PFSK-1 (cell line): ENCODE data around the gene CD22.

Experiments used
- FOXP2 ChIP-seq: optimal IDR thresholded peaks from 2 replicates; pipeline ENCODE3; 2011; ENCODE audit warnings: borderline replicate concordance, control low read depth, inconsistent platforms; ENCODE audit not compliant: insufficient read depth; ENCODE audit errors: extremely low read length, extremely low read depth
- POLR2AphosphoS5 ChIP-seq: IDR thresholded peaks from 2 replicates; pipeline ENCODE4 v1.6.1; 2012; ENCODE audit warnings: low read depth, mild to moderate bottlenecking, control low read depth, low read length, moderate library complexity
- REST ChIP-seq, 2 experiments: IDR thresholded peaks; 2 replicates each; pipeline versions ENCODE4 v1.6.1 to v1.8.0; 2011 to 2012; ENCODE audit warnings: low read depth in 2 of 2, low read length in 2 of 2, control low read depth in 1 of 2, inconsistent platforms in 1 of 2, mild to moderate bottlenecking in 1 of 2, moderate library complexity in 1 of 2; ENCODE audit not compliant: insufficient read depth in 1 of 2
- SIN3A ChIP-seq: IDR thresholded peaks from 2 replicates; pipeline ENCODE4 v1.6.1; 2012; ENCODE audit warnings: mild to moderate bottlenecking, low read length, moderate library complexity, borderline replicate concordance; ENCODE audit not compliant: insufficient read depth
- TAF1 ChIP-seq: IDR thresholded peaks from 2 replicates; pipeline ENCODE4 v1.6.1; 2012; ENCODE audit warnings: low read length, control low read depth, borderline replicate concordance; ENCODE audit not compliant: insufficient read depth

Gene CD22

GRCh38 chr19:35293808-35294207 is 35.2 kb upstream of the CD22 start:
- no peak for TF ChIP-seq POLR2AphosphoS5
- no peak for TF ChIP-seq TAF1

DNA sequence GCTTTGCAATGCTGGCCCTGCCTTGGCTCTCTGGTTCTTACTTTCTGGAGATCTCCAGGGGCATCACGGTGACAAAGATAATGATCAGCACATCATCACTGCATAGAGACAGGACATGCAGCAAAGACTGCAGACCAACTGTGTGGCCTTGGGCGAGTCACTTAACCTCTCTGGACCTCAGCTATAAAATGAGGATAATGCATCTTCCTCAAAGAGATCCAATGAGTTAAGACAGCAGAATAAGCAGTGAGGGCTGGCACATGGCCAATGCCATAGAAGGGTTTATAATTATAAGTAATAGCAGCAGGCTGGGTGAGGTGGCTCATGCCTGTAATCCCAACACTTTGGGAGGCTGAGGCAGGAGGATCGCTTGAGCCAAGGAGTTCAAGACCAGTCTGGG is 34.7 kb upstream of the CD22 start:
- TF ChIP-seq FOXP2 = no peak
- no peak for TF ChIP-seq POLR2AphosphoS5
- no peak for TF ChIP-seq REST (IDR thresholded peaks at IDR 0.05; ENCODE audit: insufficient read depth in 1 of 2, low read depth in 2 of 2, low read length in 2 of 2)
- no peak for TF ChIP-seq TAF1
- no peak for TF ChIP-seq SIN3A

DNA sequence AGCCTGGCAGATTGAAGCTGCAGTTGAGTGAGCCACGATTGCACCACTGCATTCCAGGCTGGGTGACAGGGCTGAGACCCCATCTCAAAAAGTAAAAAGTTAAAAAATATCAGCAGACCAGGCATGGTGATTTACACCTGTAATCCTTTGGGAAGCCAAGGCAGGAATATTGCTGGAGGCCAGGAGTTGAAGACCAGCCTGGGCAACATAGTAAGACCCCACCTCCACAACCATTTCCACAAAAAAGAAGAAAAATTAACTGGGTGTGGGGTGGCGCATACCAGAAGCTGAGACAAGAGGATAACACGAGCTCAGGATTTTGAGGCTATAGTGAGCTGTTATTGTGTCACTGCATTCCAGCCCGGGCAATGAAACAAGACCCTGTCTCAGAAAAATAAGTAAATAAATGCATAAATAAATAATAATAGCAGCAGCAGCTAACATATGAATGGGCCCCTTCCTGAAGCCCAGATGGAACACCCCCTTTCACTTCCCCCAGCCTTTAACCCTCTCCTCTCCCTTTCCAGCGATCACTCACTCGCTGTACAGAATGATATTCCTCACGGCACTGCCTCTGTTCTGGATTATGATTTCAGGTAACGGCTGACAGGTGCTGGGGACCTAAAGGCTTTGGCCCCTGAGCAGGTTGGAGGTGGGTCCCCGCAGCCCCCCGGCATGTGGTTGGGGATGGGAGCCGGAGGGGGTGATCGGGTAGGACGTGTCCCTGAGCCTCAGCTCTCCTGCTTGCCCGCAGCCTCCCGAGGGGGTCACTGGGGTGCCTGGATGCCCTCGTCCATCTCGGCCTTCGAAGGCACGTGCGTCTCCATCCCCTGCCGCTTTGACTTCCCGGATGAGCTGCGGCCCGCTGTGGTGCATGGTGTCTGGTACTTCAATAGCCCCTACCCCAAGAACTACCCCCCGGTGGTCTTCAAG is 33.9 kb upstream of the CD22 start:
- TF ChIP-seq FOXP2 = no peak
- TF ChIP-seq POLR2AphosphoS5 = no peak
- no peak for TF ChIP-seq TAF1
- no peak for TF ChIP-seq SIN3A

GRCh38 chr19:35295792-35296462 is 33.1 kb upstream of the CD22 start:
- TF ChIP-seq FOXP2 (no peak), SIN3A (no peak), REST (IDR thresholded peaks at IDR 0.05; ENCODE audit: insufficient read depth in 1 of 2, low read depth in 2 of 2, low read length in 2 of 2) (no peak), TAF1 (no peak), POLR2AphosphoS5 (no peak)

GRCh38 chr19:35296644-35297514 is 32.1 kb upstream of the CD22 start:
- TF ChIP-seq SIN3A (no peak), TAF1 (no peak), FOXP2 (no peak)

DNA sequence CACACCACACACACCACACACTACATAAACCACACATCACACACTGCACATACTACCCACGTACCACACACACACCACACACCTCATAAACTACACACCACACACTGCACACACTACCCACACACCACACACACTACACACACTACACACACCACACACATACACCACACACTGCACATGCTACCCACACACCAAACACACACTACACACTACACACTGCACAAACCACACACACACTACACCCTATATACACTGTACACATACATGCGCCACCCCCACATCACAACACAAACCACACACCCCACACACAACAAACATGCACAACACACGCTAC is 31.5 kb upstream of the CD22 start:
- TF ChIP-seq FOXP2 = no peak

GRCh38 chr19:35297922-35298321 is 31.1 kb upstream of the CD22 start:
- TF ChIP-seq TAF1 = no peak
- no peak for TF ChIP-seq FOXP2
- TF ChIP-seq SIN3A = no peak
- no peak for TF ChIP-seq REST (IDR thresholded peaks at IDR 0.05; ENCODE audit: insufficient read depth in 1 of 2, low read depth in 2 of 2, low read length in 2 of 2)
- TF ChIP-seq POLR2AphosphoS5 = no peak
